HepG2 (cell line): ENCODE measurements around the gene SNAP23. TPM values are rescaled to one million over a fixed set of nuclear protein-coding genes. Genes with fewer than 3 reads are reported as not detected.
A peak's percentile ranks its signal among the peaks of the same experiment; 100 is the strongest.

Experiments
- ASH2L ChIP-seq: fragments of 300-600, 200-600 bp; sonication (generic); IDR thresholded peaks from 2 replicates; pipeline ENCODE4 v1.7.0; 2017; ENCODE audit warnings: low read depth, mild to moderate bottlenecking, moderate library complexity, mixed read lengths, low read length; ENCODE audit not compliant: insufficient read length
- CREB1 ChIP-seq, 2 experiments: fragments of 450-650 bp in 1 of 2; IDR thresholded peaks; 2 replicates each; pipeline ENCODE4 v1.6.1; 2016 to 2017; ENCODE audit warnings: control low read depth in 1 of 2, mild to moderate bottlenecking in 1 of 2, missing compliant biosample characterization in 1 of 2, missing genetic modification characterization in 1 of 2
- GATAD2A ChIP-seq: IDR thresholded peaks from 2 replicates; pipeline ENCODE4 v1.6.1; 2016
- KAT7 ChIP-seq: IDR thresholded peaks from 2 replicates; pipeline ENCODE4 v1.6.1; 2018; ENCODE audit warnings: borderline replicate concordance, missing compliant biosample characterization
- MIER2 ChIP-seq: IDR thresholded peaks from 2 replicates; pipeline ENCODE4 v1.6.1; 2016; ENCODE audit warnings: missing biosample characterization, missing genetic modification reagents
- NONO ChIP-seq, 2 experiments: fragments of 450-650 bp in 1 of 2; sonication (generic) in 1 of 2; formaldehyde crosslinking in 1 of 2; IDR thresholded peaks in 1 of 2; conservative IDR thresholded peaks in 1 of 2; 2 replicates each; pipeline versions ENCODE4 v1.6.1 to v1.8.0; 2017 to 2022; ENCODE audit warnings: mild to moderate bottlenecking in 1 of 2, missing genetic modification reagents in 1 of 2, moderate library complexity in 1 of 2
- POLR2AphosphoS5 ChIP-seq: IDR thresholded peaks from 2 replicates; pipeline ENCODE4 v1.6.1; 2012; ENCODE audit warnings: low read depth, low read length
- STAG1 ChIP-seq: sonication (generic); formaldehyde crosslinking; IDR thresholded peaks from 2 replicates; pipeline ENCODE4 v1.4.0; 2020; ENCODE audit warnings: missing genetic modification reagents
- YEATS2 ChIP-seq: sonication (generic); formaldehyde crosslinking; IDR thresholded peaks from 2 replicates; pipeline ENCODE4 v1.4.0; 2020; ENCODE audit warnings: missing genetic modification reagents, borderline replicate concordance
- ZNF10 ChIP-seq: sonication (generic); formaldehyde crosslinking; IDR thresholded peaks from 2 replicates; pipeline ENCODE4 v1.4.0; 2020; ENCODE audit warnings: mild to moderate bottlenecking, low read depth, missing genetic modification reagents, borderline replicate concordance
- ZNF709 ChIP-seq: sonication (generic); formaldehyde crosslinking; IDR thresholded peaks from 2 replicates; pipeline ENCODE4 v1.5.0; 2020; ENCODE audit warnings: mild to moderate bottlenecking, missing genetic modification reagents
- ZSCAN30 ChIP-seq: sonication (generic); formaldehyde crosslinking; IDR thresholded peaks from 2 replicates; pipeline ENCODE4 v1.5.0; 2020; ENCODE audit warnings: mild to moderate bottlenecking, missing genetic modification reagents
- polyA plus RNA-seq, 8 experiments: library from polyadenylated mRNA; depleted of rRNA in 3 of 8; stranded (reverse) in 7 of 8; unstranded in 1 of 8; fragments of >200 nt; fragmentation: Illumina TruSeq in 4 of 8; extraction: Trizol in 4 of 8; gene quantifications; 2 replicates each; pipeline versions ENCODE4 v1.2.1 to v1.2.3, GENCODE V29; 2011 to 2016; ENCODE audit warnings: low read depth in 4 of 8, missing spikeins in 1 of 8, mixed read lengths in 1 of 8; ENCODE audit not compliant: insufficient read depth in 1 of 8
- total RNA-seq, 5 experiments: library from RNA; depleted of rRNA; stranded (reverse); fragments of >200 nt; fragmentation: Illumina TruSeq; extraction: Trizol; gene quantifications; 2 replicates each; pipeline ENCODE4 v1.2.3, GENCODE V29; 2016; ENCODE audit warnings: low read depth in 1 of 5
- TF ChIP-seq, protein P1 (sequence below): sonication (generic); formaldehyde crosslinking; IDR thresholded peaks from 2 replicates; pipeline ENCODE4 v1.5.0; 2020; ENCODE audit warnings: mild to moderate bottlenecking, missing genetic modification reagents
- TF ChIP-seq, protein P2 (sequence below): sonication (generic); formaldehyde crosslinking; IDR thresholded peaks from 2 replicates; pipeline ENCODE4 v1.4.0; 2020; ENCODE audit warnings: missing genetic modification reagents
- TF ChIP-seq, protein P3 (sequence below): sonication (generic); formaldehyde crosslinking; conservative IDR thresholded peaks from 2 replicates; pipeline ENCODE4 v1.4.0; 2020; ENCODE audit warnings: missing genetic modification reagents

The SNAP23 gene
- total and polyA plus RNA-seq, 2 of the 13 experiments (the other 11 are each of a cell fraction or from before 2014, with no cell fraction given) = 37.0 to 101 TPM

DNA sequence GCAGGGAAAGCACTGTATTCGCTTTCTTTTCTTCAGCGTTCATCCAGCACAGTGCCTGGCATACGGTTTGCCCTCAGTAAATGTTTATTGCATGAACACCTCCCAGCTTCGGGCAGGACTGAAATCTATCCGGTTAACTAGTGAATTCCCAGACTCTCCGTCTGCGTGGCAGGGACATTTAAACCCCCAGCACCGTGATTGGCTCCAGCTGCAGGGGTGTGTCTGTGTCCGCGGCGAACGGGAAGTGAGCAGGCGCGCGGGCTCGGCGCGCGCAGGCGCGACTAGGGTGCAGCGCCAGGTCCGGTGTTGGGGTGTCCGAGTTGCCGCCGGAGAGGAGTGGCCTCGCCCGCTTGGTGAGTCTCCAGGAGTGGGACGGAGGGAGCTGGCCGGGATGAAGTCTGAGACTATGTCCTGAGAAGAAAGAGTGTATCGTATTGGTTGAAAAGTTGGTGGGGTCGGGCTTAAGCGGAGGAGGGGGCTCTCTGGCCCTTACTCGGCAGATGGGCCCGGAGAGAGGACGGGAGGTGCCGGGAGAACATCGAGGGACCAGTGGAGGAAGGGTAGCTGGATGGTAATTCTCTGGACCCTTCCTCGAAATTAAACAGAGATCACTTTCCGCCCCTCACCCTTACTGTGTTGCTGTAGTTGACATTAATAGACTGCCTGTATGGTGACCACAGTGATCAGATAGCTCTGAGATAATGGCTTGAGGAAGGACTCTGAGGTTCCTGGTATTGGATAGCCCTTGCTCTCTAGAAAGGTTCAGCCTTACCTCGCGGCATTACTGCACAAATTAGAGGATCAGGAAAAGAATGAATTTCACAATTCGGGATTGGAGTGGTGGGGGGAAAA is at the start of gene SNAP23 (continued):
- TF ChIP-seq ZNF10 (CRISPR knock-in tag) (no peak), MIER2 (CRISPR knock-in tag) (no peak), NONO (IDR thresholded peaks at IDR 0.05) (no peak), NONO (CRISPR knock-in tag; conservative IDR thresholded peaks at IDR 0.05) (0 out of 2 replicates have a peak, but pooled peaks have one; percentile 54), GATAD2A (CRISPR knock-in tag) (0 out of 2 replicates have a peak, but pooled peaks have one; percentile 12), CREB1 (IDR thresholded peaks at IDR 0.05) (peak; percentile 53), CREB1 (CRISPR knock-in tag; IDR thresholded peaks at IDR 0.05) (peak; percentile 84), POLR2AphosphoS5 (peak; percentile 91), STAG1 (no peak), ZNF709 (CRISPR knock-in tag) (0 out of 2 replicates have a peak, but pooled peaks have one; percentile 59), YEATS2 (CRISPR knock-in tag) (peak; percentile 44; the same call in 1 of the 2 replicates), ASH2L (peak; percentile 81), KAT7 (CRISPR knock-in tag) (no peak), ZSCAN30 (CRISPR knock-in tag) (no peak)
- TF ChIP-seq, protein P1, sequence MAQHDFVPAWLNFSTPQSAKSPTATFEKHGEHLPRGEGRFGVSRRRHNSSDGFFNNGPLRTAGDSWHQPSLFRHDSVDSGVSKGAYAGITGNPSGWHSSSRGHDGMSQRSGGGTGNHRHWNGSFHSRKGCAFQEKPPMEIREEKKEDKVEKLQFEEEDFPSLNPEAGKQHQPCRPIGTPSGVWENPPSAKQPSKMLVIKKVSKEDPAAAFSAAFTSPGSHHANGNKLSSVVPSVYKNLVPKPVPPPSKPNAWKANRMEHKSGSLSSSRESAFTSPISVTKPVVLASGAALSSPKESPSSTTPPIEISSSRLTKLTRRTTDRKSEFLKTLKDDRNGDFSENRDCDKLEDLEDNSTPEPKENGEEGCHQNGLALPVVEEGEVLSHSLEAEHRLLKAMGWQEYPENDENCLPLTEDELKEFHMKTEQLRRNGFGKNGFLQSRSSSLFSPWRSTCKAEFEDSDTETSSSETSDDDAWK (CRISPR knock-in tag) = no peak
- TF ChIP-seq, protein P2, sequence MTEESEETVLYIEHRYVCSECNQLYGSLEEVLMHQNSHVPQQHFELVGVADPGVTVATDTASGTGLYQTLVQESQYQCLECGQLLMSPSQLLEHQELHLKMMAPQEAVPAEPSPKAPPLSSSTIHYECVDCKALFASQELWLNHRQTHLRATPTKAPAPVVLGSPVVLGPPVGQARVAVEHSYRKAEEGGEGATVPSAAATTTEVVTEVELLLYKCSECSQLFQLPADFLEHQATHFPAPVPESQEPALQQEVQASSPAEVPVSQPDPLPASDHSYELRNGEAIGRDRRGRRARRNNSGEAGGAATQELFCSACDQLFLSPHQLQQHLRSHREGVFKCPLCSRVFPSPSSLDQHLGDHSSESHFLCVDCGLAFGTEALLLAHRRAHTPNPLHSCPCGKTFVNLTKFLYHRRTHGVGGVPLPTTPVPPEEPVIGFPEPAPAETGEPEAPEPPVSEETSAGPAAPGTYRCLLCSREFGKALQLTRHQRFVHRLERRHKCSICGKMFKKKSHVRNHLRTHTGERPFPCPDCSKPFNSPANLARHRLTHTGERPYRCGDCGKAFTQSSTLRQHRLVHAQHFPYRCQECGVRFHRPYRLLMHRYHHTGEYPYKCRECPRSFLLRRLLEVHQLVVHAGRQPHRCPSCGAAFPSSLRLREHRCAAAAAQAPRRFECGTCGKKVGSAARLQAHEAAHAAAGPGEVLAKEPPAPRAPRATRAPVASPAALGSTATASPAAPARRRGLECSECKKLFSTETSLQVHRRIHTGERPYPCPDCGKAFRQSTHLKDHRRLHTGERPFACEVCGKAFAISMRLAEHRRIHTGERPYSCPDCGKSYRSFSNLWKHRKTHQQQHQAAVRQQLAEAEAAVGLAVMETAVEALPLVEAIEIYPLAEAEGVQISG (CRISPR knock-in tag) = peak; percentile 51; the same call in 1 of the 2 replicates
- TF ChIP-seq, protein P3, sequence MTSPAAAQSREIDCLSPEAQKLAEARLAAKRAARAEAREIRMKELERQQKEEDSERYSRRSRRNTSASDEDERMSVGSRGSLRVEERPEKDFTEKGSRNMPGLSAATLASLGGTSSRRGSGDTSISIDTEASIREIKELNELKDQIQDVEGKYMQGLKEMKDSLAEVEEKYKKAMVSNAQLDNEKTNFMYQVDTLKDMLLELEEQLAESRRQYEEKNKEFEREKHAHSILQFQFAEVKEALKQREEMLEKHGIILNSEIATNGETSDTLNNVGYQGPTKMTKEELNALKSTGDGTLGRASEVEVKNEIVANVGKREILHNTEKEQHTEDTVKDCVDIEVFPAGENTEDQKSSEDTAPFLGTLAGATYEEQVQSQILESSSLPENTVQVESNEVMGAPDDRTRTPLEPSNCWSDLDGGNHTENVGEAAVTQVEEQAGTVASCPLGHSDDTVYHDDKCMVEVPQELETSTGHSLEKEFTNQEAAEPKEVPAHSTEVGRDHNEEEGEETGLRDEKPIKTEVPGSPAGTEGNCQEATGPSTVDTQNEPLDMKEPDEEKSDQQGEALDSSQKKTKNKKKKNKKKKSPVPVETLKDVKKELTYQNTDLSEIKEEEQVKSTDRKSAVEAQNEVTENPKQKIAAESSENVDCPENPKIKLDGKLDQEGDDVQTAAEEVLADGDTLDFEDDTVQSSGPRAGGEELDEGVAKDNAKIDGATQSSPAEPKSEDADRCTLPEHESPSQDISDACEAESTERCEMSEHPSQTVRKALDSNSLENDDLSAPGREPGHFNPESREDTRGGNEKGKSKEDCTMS (CRISPR knock-in tag) = no peak
